NCI-H1694 treated with DMSO at 0.1 percent for 48 hours (cell line): ENCODE measurements around the gene MYRIP.
"Not testable (repeated sequence)": the region's sequence is repeated elsewhere in the genome, so short reads cannot be mapped to it uniquely, and the experiment has no call there.

Experiments
- DNase-seq: peaks from one replicate; lab custom pipeline; 2025; lab: John Stamatoyannopoulos, UW

The MYRIP gene

GRCh38 chr3:40084424-40084823 lies 275.0 kb downstream of the MYRIP start:
- DNase-seq, result not testable (repeated sequence)

DNA sequence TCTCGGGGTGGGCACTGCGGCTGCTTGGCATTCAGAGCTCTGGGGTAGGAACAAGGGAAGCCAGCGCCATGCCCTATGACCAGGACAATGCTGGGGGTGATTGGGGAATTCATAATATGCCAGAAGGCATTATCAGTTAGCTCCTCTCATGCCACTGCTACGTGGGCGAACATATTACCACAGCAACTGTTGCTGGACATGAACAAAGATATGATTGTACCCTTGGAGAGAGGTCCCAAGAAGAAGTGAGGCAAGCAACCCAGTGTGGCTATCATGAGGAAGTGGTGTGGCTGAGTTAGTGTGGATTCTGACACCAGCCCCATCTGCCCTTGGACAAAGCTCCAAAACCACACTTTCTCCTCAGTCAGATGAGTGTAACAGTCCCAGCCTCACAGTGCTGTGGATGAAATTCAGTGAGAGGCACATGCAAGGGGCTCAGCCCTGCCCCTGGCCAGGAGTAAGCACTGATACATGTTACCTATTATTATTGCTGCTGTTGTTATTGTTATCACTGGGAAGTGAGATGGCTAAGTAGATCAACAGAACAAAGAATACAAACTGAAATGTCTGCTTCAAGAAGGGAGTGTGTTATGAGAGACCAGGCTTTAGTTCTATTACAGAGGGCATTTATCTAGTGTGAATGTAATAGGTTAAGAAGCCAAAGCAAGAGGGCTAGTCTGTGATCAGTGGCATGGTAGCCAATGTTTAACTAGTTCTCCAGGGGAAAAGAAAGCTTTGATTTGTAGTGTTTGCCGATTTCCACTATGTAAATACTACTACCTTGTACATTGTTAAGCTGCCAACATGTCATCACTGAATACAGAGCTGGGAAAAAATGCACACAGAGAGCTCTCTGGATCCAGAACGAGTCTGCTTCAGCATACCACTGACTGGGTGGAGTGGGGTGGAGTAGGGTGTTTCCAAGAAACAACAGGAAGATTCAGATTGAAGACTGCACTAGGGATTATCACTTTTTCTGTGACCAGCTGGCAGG lies 277.8 kb downstream of the MYRIP start:
- no peak for DNase-seq

DNA sequence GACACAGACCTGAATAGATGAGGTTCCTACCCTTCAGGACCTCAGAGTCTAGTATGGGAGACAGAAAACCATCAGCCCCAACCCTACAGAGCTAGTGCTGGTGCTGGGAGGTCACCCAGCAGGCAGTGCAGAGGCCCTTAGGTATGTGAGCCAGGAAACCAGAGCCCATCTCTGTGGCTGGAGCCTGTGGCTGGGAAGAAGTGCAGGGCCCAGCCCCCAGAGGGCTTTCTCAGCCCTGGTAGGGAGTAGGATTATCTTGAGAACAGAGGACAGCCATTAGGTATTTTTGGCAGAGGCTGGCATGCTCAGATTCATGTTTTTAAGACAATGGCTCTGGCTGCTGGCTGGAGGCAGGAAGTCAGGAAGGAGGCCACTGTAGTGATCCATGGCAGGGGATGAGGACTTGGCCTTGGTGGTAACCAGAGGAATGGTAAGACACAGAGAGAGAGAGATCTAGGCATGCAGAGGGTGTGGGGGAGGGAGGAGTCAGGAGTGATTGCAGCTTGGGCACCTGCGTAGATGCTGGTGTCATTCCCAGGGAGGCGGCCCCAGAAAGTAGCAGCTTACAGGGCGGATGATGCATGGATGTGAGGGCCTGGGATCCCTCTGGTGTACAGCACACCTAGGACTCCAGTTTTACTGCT lies 279.2 kb downstream of the MYRIP start:
- no peak for DNase-seq

DNA sequence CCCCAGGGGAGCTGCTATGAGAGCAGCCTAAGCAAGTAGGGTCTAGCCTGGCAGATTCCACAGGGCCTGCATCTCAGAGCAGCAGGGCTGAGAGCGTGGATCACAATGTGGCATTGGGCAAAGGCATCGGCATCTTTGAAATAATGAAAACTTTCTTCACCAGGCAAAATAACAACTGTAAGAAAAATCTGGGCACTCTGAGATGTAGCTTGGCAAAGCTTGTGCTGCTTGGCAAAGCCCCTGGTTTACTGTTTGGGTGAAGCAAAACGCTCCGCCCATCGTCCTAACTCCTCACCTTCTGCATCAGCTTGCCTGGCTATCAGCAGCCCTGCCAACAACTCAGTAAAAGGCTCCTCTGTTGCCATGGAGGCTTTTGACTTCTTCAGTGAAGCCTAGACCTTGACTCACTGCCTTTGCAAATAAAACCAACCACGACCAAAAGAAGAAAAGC lies 287.3 kb downstream of the MYRIP start:
- DNase-seq, result no peak

DNA sequence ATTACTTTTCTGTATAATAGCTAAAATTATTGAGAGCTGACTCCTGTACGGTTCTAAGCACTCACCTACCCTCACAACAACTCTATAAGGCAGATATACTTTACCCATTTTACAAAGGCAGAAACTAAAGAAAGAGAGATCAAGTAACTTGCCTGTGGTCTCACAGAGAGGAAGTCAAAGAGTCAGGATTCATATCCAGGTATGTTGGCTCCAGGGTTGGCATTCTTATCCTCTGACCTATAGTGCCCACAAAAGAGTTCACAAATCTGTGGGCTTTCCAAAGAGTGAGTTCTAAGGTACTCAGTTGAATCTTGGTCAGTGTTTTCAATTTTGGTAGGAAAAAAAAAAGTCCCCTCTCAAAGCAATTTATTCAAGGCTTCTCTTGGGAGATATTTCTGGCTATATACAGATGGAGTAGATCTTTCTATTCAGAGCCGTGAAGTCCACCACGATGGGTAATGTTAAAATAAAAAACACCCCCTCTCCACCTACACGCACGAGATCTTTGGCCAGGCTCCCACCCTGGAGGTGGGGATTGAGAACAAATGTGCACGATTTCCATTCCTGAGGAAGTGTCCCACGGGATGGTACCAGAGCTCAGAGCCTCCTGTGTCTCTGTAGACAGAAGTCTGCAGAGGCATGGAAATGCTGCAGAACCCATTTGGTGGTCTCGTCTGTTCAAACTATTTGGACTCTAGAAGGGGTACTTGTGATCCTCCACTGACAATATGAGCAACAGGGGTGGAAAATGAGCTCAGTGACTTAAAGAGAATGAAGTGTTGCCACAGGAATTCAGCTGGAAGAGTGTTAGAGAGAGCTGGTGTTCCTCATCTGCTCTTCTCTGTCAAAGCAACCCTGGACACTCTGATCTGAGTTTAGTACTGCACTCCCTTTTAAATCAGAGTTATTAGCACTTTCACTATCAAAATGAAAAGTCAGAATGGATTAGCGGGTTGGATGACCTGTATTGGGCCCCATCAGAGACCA lies 288.0 kb downstream of the MYRIP start:
- no peak for DNase-seq

DNA sequence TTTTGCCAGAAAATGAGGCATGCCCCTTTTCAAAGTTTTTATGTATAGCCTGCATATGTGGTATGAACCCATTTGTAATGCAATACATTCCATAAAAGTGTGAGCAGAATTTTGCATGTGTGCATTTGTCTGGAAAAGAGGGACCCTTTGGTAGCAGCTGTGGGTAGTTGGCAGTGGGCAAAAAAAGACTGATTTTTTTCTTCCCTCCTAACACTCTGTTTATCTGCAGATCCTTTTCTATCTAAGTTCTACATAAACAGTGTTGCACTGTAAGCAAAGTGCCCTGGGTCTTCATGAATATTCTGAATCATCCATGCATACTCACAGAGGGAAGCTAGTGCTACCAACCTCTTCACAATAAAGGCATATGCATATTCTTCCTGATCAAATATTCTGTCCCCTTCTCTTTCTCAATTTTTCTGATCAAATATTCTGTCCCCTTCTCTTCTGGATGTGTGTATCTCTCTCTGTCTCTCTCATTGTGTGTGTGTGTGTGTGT lies 288.9 kb downstream of the MYRIP start:
- DNase-seq, result no peak

GRCh38 chr3:40099871-40100270 lies 290.5 kb downstream of the MYRIP start:
- no peak for DNase-seq

GRCh38 chr3:40102182-40102581 lies 292.8 kb downstream of the MYRIP start:
- DNase-seq, result no peak

- DNase-seq, result no peak
Measured at GRCh38 chr3:40103829-40104228, 294.4 kb downstream of the MYRIP start.

DNA sequence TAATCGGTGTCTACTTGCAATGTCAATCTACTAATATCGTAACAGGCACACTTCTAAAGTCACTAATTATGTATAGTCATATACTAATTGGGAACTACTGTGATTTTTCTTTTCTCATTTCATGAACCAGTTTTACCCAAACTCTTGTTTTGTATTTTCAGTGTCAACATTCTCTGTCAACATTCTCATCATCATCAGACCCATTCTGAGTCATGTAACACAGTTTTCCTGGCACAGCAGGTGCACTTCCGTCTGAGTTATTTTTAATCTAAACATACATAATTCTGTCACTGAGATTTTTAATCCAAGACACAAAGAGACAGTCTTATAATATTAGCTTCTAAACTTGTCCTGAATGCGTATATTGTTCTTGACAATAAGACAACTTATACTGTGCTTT lies 295.0 kb downstream of the MYRIP start:
- no peak for DNase-seq

DNA sequence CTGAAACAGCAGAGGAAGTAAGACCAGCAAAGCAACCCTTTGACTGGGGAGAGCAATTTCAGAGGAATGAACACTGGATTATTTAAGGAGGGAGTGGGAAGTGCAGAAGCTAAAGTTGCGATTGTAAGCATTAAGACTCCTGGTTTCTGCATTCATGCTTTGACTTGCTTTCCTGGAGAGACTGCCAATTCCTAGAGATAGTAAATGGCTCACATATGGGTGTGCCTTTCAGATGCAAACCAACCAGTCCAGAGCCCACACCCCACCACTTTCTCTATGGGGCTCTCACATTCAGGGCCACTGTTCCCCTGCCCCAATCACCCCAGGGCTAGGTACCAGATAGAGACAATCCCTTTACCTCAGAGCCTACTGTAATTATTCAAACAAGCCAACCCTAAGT lies 299.2 kb downstream of the MYRIP start:
- no peak for DNase-seq

GRCh38 chr3:40109641-40110490 lies 300.5 kb downstream of the MYRIP start:
- no peak for DNase-seq

DNA sequence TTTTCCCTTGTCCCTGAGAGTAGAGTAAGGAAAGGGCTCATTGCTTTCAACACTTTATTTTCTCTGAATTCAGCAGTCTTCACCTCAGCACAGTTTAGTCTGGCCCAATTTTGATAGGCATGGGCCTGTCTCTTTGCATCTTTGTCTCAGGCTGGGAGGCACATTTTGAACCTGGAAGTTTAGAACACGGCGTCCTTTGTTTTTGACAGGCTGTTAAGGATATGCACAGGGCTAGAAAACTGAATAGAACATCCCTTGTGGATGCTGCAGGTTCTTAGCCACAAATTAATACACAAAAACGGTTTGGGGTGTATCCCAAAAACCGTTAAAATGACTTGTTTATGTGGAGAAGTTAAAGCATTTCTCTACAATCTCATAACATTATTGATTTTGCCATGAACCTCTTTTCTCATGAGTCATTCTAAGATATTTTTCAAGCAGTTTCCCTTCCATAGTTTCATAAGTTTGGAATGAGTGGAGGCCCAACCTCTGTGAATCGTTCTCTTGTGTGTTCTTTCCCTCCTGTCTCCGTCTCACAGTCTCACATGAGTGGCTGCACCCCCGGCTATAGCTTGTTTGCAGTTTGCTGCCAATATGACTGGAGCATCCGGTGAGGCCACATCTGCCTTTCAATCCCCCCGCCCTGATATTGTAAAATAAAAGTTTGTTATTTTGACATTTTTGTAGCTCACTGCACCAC lies 307.2 kb downstream of the MYRIP start:
- no peak for DNase-seq

- DNase-seq, result no peak
Measured at GRCh38 chr3:40118091-40118490, 308.7 kb downstream of the MYRIP start.

DNA sequence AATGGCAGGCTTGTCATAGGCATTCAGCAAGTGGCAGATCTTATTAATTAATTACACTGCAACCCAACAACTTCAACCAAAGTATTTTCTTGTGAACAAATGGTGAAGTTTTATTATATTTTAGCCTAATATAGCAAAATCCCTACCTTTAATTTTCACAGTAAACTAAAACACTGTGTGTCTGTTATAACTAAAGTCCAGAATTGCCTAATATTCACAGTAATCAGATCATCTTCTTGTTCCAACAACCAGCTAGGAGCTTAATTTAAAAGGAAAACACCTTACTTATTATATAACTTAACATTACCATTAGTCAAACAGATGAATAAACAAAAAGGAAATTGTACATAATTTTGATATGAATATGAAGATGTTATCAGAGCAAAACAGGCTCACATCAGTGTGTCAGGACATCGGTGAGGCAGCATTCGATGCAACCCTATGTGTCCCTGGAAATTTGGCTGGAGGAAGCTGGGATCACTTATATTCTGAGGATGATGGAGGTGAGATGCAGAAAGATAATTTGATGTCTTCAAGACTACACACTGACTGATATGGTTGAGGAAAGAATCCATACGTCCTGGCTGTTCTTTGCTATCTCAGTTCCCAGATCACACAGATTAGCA lies 310.8 kb downstream of the MYRIP start:
- no peak for DNase-seq

- no peak for DNase-seq
Measured at GRCh38 chr3:40120806-40121205, 311.4 kb downstream of the MYRIP start.

DNA sequence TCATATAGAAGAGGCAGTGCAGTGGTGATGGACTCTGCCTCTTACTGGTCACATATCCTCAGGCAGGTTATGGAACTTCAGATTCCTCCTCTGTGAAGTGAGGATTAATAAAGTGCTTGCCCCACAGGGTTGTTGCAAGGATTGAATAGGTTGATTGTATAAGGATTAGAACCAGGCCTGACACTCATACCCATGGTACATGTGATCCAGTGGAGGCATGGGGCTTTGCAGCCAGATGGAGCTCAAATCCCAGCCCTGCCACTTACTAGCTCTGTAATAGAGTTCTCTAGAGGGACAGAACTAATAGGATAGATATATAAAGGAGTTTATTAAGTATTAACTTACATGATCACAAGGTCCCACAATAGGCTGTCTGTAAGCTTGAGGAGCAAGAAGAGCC lies 315.5 kb downstream of the MYRIP start:
- DNase-seq, result no peak

GRCh38 chr3:40128166-40128565 lies 318.8 kb downstream of the MYRIP start:
- DNase-seq, result no peak

- no peak for DNase-seq
Measured at GRCh38 chr3:40129510-40129909, 320.1 kb downstream of the MYRIP start.

DNA sequence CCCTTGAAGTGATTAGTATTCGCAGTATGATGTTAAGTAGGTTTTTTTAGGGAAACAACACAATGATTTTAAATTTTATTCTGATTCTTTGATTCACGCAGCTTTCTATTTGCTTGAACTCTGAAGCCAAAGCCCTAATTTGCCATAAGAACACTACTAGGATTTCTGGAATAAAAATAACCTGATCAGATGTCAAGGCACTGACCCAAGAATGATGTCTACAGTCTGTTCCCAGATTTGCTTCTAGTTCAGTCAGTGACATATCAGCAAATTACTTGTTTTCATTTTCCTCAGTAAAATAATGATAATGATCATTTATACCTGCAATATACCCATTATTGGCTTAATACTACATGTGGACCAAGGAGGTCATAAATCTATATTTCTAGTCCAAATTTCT lies 320.6 kb downstream of the MYRIP start:
- no peak for DNase-seq
